ENCODE data around the gene EDC4. TPM values are rescaled to one million over a fixed set of nuclear protein-coding genes. Genes with fewer than 3 reads are reported as not detected.
A peak's percentile ranks its signal among the peaks of the same experiment; 100 is the strongest.

The EDC4 gene
- total RNA-seq, 1 experiment from 2014 or later = 99.9 TPM

DNA sequence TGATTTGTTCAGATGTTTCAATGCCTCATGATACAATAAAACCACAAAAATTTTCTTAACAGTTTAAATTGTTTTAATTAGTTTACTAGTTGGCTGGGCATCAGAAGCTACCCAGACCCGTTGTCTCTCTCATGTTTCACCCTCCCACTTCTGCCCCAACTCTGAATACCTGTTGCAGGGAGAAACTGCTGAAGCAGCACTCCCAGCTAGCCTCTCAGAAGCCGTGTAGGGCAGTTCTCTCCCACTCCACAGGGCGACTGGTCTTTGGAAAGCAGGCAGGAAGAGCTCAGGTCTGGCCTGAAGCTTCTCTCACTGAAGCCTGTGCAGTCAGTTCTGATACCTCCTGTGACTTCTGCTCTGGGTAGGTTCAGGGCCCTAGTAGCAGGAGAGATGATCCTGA, 1.6 kb upstream of the EDC4 start:
- Histone ChIP-seq H3K36me3 (ENCODE audit: insufficient read depth, low read length, poor library complexity, severe bottlenecking) (peaks cover 31% of the 10 kb centered on the region), H3K4me3 (ENCODE audit: low read depth, low read length, poor library complexity, severe bottlenecking) (no peak overlapping the region), H3K27me3 (replicated peaks; ENCODE audit: insufficient read depth, low read depth, low read length, poor library complexity) (no peaks in the 10 kb centered on the region), H3K4me1 (ENCODE audit: insufficient read depth, low read length, poor library complexity, severe bottlenecking) (peaks cover 13% of the 10 kb centered on the region), H3K27ac (ENCODE audit: low read depth, low read length, poor library complexity, severe bottlenecking) (no peak overlapping the region), H3K9me3 (ENCODE audit: low read depth, low read length, poor library complexity, severe bottlenecking) (no peaks in the 10 kb centered on the region)
- no peak for DNase-seq (ENCODE audit: low spot score)
- ChIA-PET POLR2A (ENCODE audit: low non-redundant PET) (no interaction called here), CTCF (no interaction called here)
- intact Hi-C loops (cut with micrococcal nuclease; ENCODE audit: unreplicated experiment) = no loop called here
- no peak for TF ChIP-seq EZH2 (IDR thresholded peaks at IDR 0.05; ENCODE audit: borderline replicate concordance, low read depth, low read length, poor library complexity, severe bottlenecking)
- no TSS peak for BruUV-seq (replicated peaks)

DNA sequence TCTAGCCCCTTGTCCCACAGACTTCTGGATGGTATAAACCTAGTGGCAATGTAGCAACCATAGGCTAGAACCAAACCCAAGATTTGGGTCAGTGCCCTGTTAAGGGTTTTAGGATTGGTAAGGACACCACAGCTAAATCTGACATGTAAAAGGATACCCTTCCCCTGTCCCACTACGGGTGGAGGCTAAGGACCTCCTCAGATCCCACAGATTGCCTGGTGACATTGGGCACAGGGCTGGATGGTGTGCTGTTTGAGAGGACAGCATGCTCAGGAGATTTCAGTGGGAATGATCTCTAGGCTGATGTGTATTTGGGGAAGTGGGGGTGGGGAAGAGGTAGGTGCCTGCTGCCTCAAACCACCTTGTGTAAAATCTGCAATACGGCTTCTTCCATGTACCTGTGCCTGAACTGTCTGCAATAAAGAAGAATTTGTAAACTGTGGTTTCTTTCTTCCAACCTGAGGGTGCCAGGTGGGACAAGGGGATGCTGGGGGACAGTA, 671 bp upstream of the EDC4 start:
- intact Hi-C loops (cut with micrococcal nuclease; ENCODE audit: unreplicated experiment) = no loop called here
- POLR2A ChIA-PET (ENCODE audit: low non-redundant PET) = interaction anchor here (0.6 kb wide), 1 partner anchor 10 kb away, joined by 3 read pairs; no protein-coding TSS in a partner anchor
- Histone ChIP-seq H3K27me3 (replicated peaks; ENCODE audit: insufficient read depth, low read depth, low read length, poor library complexity) (no peaks in the 10 kb centered on the region), H3K27ac (ENCODE audit: low read depth, low read length, poor library complexity, severe bottlenecking) (peak overlapping the region; percentile 81), H3K4me3 (ENCODE audit: low read depth, low read length, poor library complexity, severe bottlenecking) (peak overlapping the region; percentile 83), H3K36me3 (ENCODE audit: insufficient read depth, low read length, poor library complexity, severe bottlenecking) (peaks cover 35% of the 10 kb centered on the region), H3K9me3 (ENCODE audit: low read depth, low read length, poor library complexity, severe bottlenecking) (no peaks in the 10 kb centered on the region), H3K4me1 (ENCODE audit: insufficient read depth, low read length, poor library complexity, severe bottlenecking) (peaks cover 13% of the 10 kb centered on the region)
- no peak for DNase-seq (ENCODE audit: low spot score)
- CTCF ChIA-PET = no interaction called here
- no TSS peak for BruUV-seq (replicated peaks)
- TF ChIP-seq EZH2 (IDR thresholded peaks at IDR 0.05; ENCODE audit: borderline replicate concordance, low read depth, low read length, poor library complexity, severe bottlenecking) (no peak), CTCF (conservative IDR thresholded peaks at IDR 0.05; ENCODE audit: low read depth, low read length) (no peak)

GRCh38 chr16:67873435-67874370, 851 bp downstream of the EDC4 start:
- H3K4me3 ChIP-seq (ENCODE audit: low read depth, low read length, poor library complexity, severe bottlenecking) = peak overlapping the region; percentile 83
- intact Hi-C loops (cut with micrococcal nuclease; ENCODE audit: unreplicated experiment) = no loop called here
- H3K36me3 ChIP-seq (ENCODE audit: insufficient read depth, low read length, poor library complexity, severe bottlenecking) = peaks cover 35% of the 10 kb centered on the region
- no peaks in the 10 kb centered on the region for H3K9me3 ChIP-seq (ENCODE audit: low read depth, low read length, poor library complexity, severe bottlenecking)
- H3K4me1 ChIP-seq (ENCODE audit: insufficient read depth, low read length, poor library complexity, severe bottlenecking) = peaks cover 13% of the 10 kb centered on the region
- DNase-seq (ENCODE audit: low spot score) = no peak
- TF ChIP-seq CTCF (conservative IDR thresholded peaks at IDR 0.05; ENCODE audit: low read depth, low read length) (no peak), EZH2 (IDR thresholded peaks at IDR 0.05; ENCODE audit: borderline replicate concordance, low read depth, low read length, poor library complexity, severe bottlenecking) (no peak)
- no peaks in the 10 kb centered on the region for H3K27me3 ChIP-seq (replicated peaks; ENCODE audit: insufficient read depth, low read depth, low read length, poor library complexity)
- POLR2A ChIA-PET (ENCODE audit: low non-redundant PET) = interaction anchor here (0.5 kb wide), 1 partner anchor 40 kb away, joined by 5 read pairs; no protein-coding TSS in a partner anchor
- TSS peak; percentile 50 for BruUV-seq (replicated peaks)
- peak overlapping the region; percentile 81 for H3K27ac ChIP-seq (ENCODE audit: low read depth, low read length, poor library complexity, severe bottlenecking)
- CTCF ChIA-PET = interaction anchor here (0.5 to 2.1 kb wide), 3 partner anchors 10 to 1112 kb away, joined by 3 to 7 read pairs (median 3); partner anchors contain the start of gene NRN1L

Data from A673 (cell line).